Mesenchymal stem cell (in vitro differentiated cells and primary cell): Measurements from ENCODE around the gene SIK3.

ENCODE experiments used
- DNase-seq: peaks from one replicate; pipeline ENCODE4 v3.0.0-alpha.2; 2013
- H2AFZ ChIP-seq: one replicate; pipeline ENCODE4 v1.6.1; 2013; ENCODE audit warnings: low read depth, mild to moderate bottlenecking, control low read depth, inconsistent platforms, low read length, moderate library complexity
- H2AK5ac ChIP-seq: 2 replicates; pipeline ENCODE4 v1.6.1; 2013; ENCODE audit warnings: low read length, moderate library complexity, mild to moderate bottlenecking, inconsistent platforms; ENCODE audit not compliant: severe bottlenecking
- H2BK120ac ChIP-seq: one replicate; pipeline ENCODE4 v1.6.1; 2013; ENCODE audit warnings: low read depth, mild to moderate bottlenecking, inconsistent platforms, low read length, moderate library complexity
- H2BK12ac ChIP-seq, 2 experiments: one replicate each; pipeline ENCODE4 v1.6.1; 2013; ENCODE audit warnings: inconsistent platforms in 2 of 2, low read length in 2 of 2, mild to moderate bottlenecking in 2 of 2, moderate library complexity in 2 of 2, control low read depth in 1 of 2
- H2BK15ac ChIP-seq: one replicate; pipeline ENCODE4 v1.6.1; 2013; ENCODE audit warnings: mild to moderate bottlenecking, low read depth, inconsistent platforms; ENCODE audit not compliant: poor library complexity, severe bottlenecking
- H2BK5ac ChIP-seq: 2 replicates; pipeline ENCODE4 v1.6.1; 2013; ENCODE audit warnings: low read depth, mild to moderate bottlenecking, low read length, control low read depth, inconsistent platforms; ENCODE audit not compliant: poor library complexity, severe bottlenecking
- H3K14ac ChIP-seq, 2 experiments: one replicate each; pipeline ENCODE4 v1.6.1; 2013; ENCODE audit warnings: inconsistent platforms in 2 of 2, low read length in 2 of 2, control low read depth in 1 of 2, mild to moderate bottlenecking in 1 of 2, moderate library complexity in 1 of 2
- H3K18ac ChIP-seq, 2 experiments: one replicate each; pipeline ENCODE4 v1.6.1; 2013; ENCODE audit warnings: inconsistent platforms in 2 of 2, low read length in 2 of 2, control low read depth in 1 of 2, low read depth in 1 of 2, mild to moderate bottlenecking in 1 of 2
- H3K23ac ChIP-seq, 2 experiments: one replicate each; pipeline ENCODE4 v1.6.1; 2013; ENCODE audit warnings: inconsistent platforms in 2 of 2, low read length in 2 of 2, mild to moderate bottlenecking in 2 of 2, moderate library complexity in 2 of 2, control low read depth in 1 of 2
- H3K27ac ChIP-seq: 2 replicates; pipeline ENCODE4 v1.5.1; 2013; ENCODE audit warnings: mild to moderate bottlenecking, moderate library complexity, low read length, control low read depth, inconsistent platforms; ENCODE audit not compliant: poor library complexity, severe bottlenecking
- H3K27me3 ChIP-seq, 2 experiments: 2 replicates each; pipeline versions ENCODE4 v1.6.1 to v1.7.0; 2013; ENCODE audit warnings: low read length in 2 of 2, mild to moderate bottlenecking in 2 of 2, moderate library complexity in 2 of 2, control low read depth in 1 of 2, inconsistent platforms in 1 of 2; ENCODE audit not compliant: control insufficient read depth in 1 of 2, insufficient read depth in 1 of 2
- H3K36me3 ChIP-seq, 2 experiments: 2 replicates each; pipeline versions ENCODE4 v1.6.1 to v1.7.0; 2013; ENCODE audit warnings: low read length in 2 of 2, control low read depth in 1 of 2, inconsistent platforms in 1 of 2, low read depth in 1 of 2, mild to moderate bottlenecking in 1 of 2; ENCODE audit not compliant: insufficient read depth in 2 of 2, control insufficient read depth in 1 of 2
- H3K4ac ChIP-seq, 2 experiments: one replicate each; pipeline ENCODE4 v1.6.1; 2013; ENCODE audit warnings: inconsistent platforms in 2 of 2, low read length in 2 of 2, mild to moderate bottlenecking in 2 of 2, moderate library complexity in 2 of 2, control low read depth in 1 of 2, low read depth in 1 of 2
- H3K4me1 ChIP-seq: 2 replicates; pipeline ENCODE4 v1.6.1; 2013; ENCODE audit warnings: low read depth, low read length, control low read depth; ENCODE audit not compliant: control insufficient read depth, insufficient read depth
- H3K4me2 ChIP-seq: 2 replicates; pipeline ENCODE4 v1.6.1; 2013; ENCODE audit warnings: low read length, mild to moderate bottlenecking, inconsistent platforms; ENCODE audit not compliant: poor library complexity, severe bottlenecking
- H3K4me3 ChIP-seq, 2 experiments: 2 replicates each; pipeline versions ENCODE4 v1.5.1 to v1.7.0; 2013; ENCODE audit warnings: low read length in 2 of 2, mild to moderate bottlenecking in 2 of 2, control low read depth in 1 of 2, low read depth in 1 of 2; ENCODE audit not compliant: insufficient read depth in 1 of 2
- H3K79me1 ChIP-seq: replicated peaks from 2 replicates; pipeline ENCODE4 v1.6.1; 2013; ENCODE audit warnings: mild to moderate bottlenecking, control low read depth, low read length, inconsistent platforms; ENCODE audit not compliant: poor library complexity, severe bottlenecking
- H3K9ac ChIP-seq: 2 replicates; pipeline ENCODE4 v1.7.0; 2013; ENCODE audit warnings: mild to moderate bottlenecking, low read length, moderate library complexity
- H3K9me3 ChIP-seq: 2 replicates; pipeline ENCODE4 v1.7.0; 2013; ENCODE audit warnings: mild to moderate bottlenecking, low read length; ENCODE audit not compliant: control insufficient read depth
- H4K8ac ChIP-seq: one replicate; pipeline ENCODE4 v1.6.1; 2013; ENCODE audit warnings: inconsistent platforms, mild to moderate bottlenecking, low read length, moderate library complexity
- H4K91ac ChIP-seq: one replicate; pipeline ENCODE4 v1.6.1; 2013; ENCODE audit warnings: mild to moderate bottlenecking, low read length, inconsistent platforms
- WGBS: methylation state at CpG from one replicate; pipeline ENCODE4 v1.1.7; 2013; ENCODE audit warnings: mixed read lengths; 5-methylcytosine and 5-hydroxymethylcytosine counted together

The SIK3 gene

GRCh38 chr11:117000014-117000737 is 98.1 kb downstream of the SIK3 start:
- Histone ChIP-seq H2AK5ac (no peak overlapping the region), H2BK120ac (no peak overlapping the region), H4K8ac (no peak overlapping the region), H3K4ac (no peak overlapping the region), H3K79me1 (peaks cover 18% of the 10 kb centered on the region), H3K27me3 (no peaks in the 10 kb centered on the region), H3K9ac (no peak overlapping the region), H4K91ac (no peak overlapping the region), H2BK12ac (no peak overlapping the region), H3K27ac (no peak overlapping the region), H3K4me2 (no peak overlapping the region), H3K23ac (no peak overlapping the region), H3K9me3 (no peaks in the 10 kb centered on the region), H2BK15ac (no peak overlapping the region), H3K4me1 (no peaks in the 10 kb centered on the region), H3K4me3 (no peak overlapping the region), H2AFZ (no peak overlapping the region), H2BK5ac (no peak overlapping the region), H3K18ac (no peak overlapping the region), H3K36me3 (peaks cover 0 to 3% of the 10 kb centered on the region in 2 experiments), H3K14ac (no peak overlapping the region)
- no peak for DNase-seq
- no CpG with 5 or more reads among the region's 1 CpG for WGBS

- no peaks in the 10 kb centered on the region for H3K9me3 ChIP-seq
- H3K27me3 ChIP-seq, result no peaks in the 10 kb centered on the region
- no peak overlapping the region for H3K14ac ChIP-seq
- H3K23ac ChIP-seq, result no peak overlapping the region
- H3K4me2 ChIP-seq, result no peak overlapping the region
- no peaks in the 10 kb centered on the region for H3K36me3 ChIP-seq
- DNase-seq, result no peak
- no peak overlapping the region for H3K27ac ChIP-seq
- no peak overlapping the region for H4K91ac ChIP-seq
- peaks cover 22% of the 10 kb centered on the region for H3K79me1 ChIP-seq
- no peak overlapping the region for H3K4me3 ChIP-seq
- no peaks in the 10 kb centered on the region for H3K4me1 ChIP-seq
- H2BK5ac ChIP-seq, result no peak overlapping the region
- H3K18ac ChIP-seq, result no peak overlapping the region
- H3K9ac ChIP-seq, result no peak overlapping the region
- 97% methylated on average over 1 of the region's 2 CpGs for WGBS
- no peak overlapping the region for H4K8ac ChIP-seq
- H2AFZ ChIP-seq, result no peak overlapping the region
- no peak overlapping the region for H2BK120ac ChIP-seq
- no peak overlapping the region for H2AK5ac ChIP-seq
- no peak overlapping the region for H3K4ac ChIP-seq
- no peak overlapping the region for H2BK15ac ChIP-seq
- no peak overlapping the region for H2BK12ac ChIP-seq
Measured at GRCh38 chr11:116997071-116997470, 101.2 kb downstream of the SIK3 start.

GRCh38 chr11:116994195-116994594 is 104.0 kb downstream of the SIK3 start:
- no peak overlapping the region for H2BK15ac ChIP-seq
- H2BK12ac ChIP-seq, result no peak overlapping the region
- H3K14ac ChIP-seq, result no peak overlapping the region
- H2BK120ac ChIP-seq, result no peak overlapping the region
- no peaks in the 10 kb centered on the region for H3K9me3 ChIP-seq
- 98% methylated on average over 3 of the region's 3 CpGs for WGBS
- no peak overlapping the region for H3K4ac ChIP-seq
- H2AFZ ChIP-seq, result no peak overlapping the region
- no peak overlapping the region for H3K23ac ChIP-seq
- H3K4me1 ChIP-seq, result no peaks in the 10 kb centered on the region
- peaks cover 15% of the 10 kb centered on the region for H3K79me1 ChIP-seq
- H3K4me2 ChIP-seq, result no peak overlapping the region
- no peak overlapping the region for H2AK5ac ChIP-seq
- no peaks in the 10 kb centered on the region for H3K36me3 ChIP-seq
- no peaks in the 10 kb centered on the region for H3K27me3 ChIP-seq
- H2BK5ac ChIP-seq, result no peak overlapping the region
- DNase-seq, result no peak
- peak overlapping the region; percentile 19 for H3K9ac ChIP-seq
- no peak overlapping the region for H3K18ac ChIP-seq
- no peak overlapping the region for H3K27ac ChIP-seq
- no peak overlapping the region for H4K8ac ChIP-seq
- H3K4me3 ChIP-seq, result no peak overlapping the region
- H4K91ac ChIP-seq, result no peak overlapping the region

- Histone ChIP-seq H3K79me1 (peaks cover 19% of the 10 kb centered on the region), H4K91ac (no peak overlapping the region), H3K18ac (no peak overlapping the region), H3K4me3 (no peak overlapping the region), H2BK120ac (no peak overlapping the region), H2BK12ac (no peak overlapping the region), H2AFZ (no peak overlapping the region), H3K27ac (no peak overlapping the region), H3K23ac (peak overlapping the region in 1 of 2 experiments; percentile 97), H3K14ac (no peak overlapping the region), H2BK5ac (no peak overlapping the region), H4K8ac (no peak overlapping the region), H3K9me3 (no peaks in the 10 kb centered on the region), H3K4ac (no peak overlapping the region), H3K9ac (peak overlapping the region; percentile 19), H3K4me2 (no peak overlapping the region), H3K4me1 (no peaks in the 10 kb centered on the region), H2BK15ac (no peak overlapping the region), H3K27me3 (no peaks in the 10 kb centered on the region), H2AK5ac (no peak overlapping the region), H3K36me3 (no peaks in the 10 kb centered on the region)
- DNase-seq, result peak; percentile 59
- 70% methylated on average over 4 of the region's 6 CpGs for WGBS
Measured at GRCh38 chr11:116993599-116993998, 104.6 kb downstream of the SIK3 start.
